IPS-20b (cell line): ENCODE results near the gene FAM151A.

Experiments used
- H3K27ac ChIP-seq: one replicate; pipeline ENCODE4 v1.5.1; 2013; ENCODE audit warnings: low read length
- H3K27me3 ChIP-seq: 2 replicates; pipeline ENCODE4 v1.6.1; 2013; ENCODE audit warnings: mild to moderate bottlenecking, low read length, inconsistent platforms; ENCODE audit not compliant: insufficient read depth
- H3K36me3 ChIP-seq: 2 replicates; pipeline ENCODE4 v1.6.1; 2013; ENCODE audit warnings: low read depth, mild to moderate bottlenecking, inconsistent platforms, low read length, moderate library complexity; ENCODE audit not compliant: insufficient read depth
- H3K4me1 ChIP-seq: 2 replicates; pipeline ENCODE4 v1.6.1; 2013; ENCODE audit warnings: mild to moderate bottlenecking, control low read depth, inconsistent platforms, low read length, moderate library complexity; ENCODE audit not compliant: insufficient read depth
- H3K4me3 ChIP-seq: 2 replicates; pipeline ENCODE4 v1.5.1; 2013; ENCODE audit warnings: mild to moderate bottlenecking, low read length, inconsistent platforms
- H3K9ac ChIP-seq: 2 replicates; pipeline ENCODE4 v1.6.1; 2013; ENCODE audit warnings: low read depth, mild to moderate bottlenecking, inconsistent platforms, low read length, moderate library complexity
- H3K9me3 ChIP-seq: 2 replicates; pipeline ENCODE4 v1.6.1; 2013; ENCODE audit warnings: mild to moderate bottlenecking, low read depth, low read length, inconsistent platforms; ENCODE audit not compliant: insufficient read depth

FAM151A gene

GRCh38 chr1:54623216-54624007, at the start of gene FAM151A:
TSS of gene FAM151A (minus strand) at chr1:54623525. CDS start at chr1:54623395, 130 bp downstream.
- Histone ChIP-seq H3K27ac (no peak within 1 kb of the TSS), H3K4me3 (no peak within 1 kb of the TSS), H3K9ac (no peak within 1 kb of the TSS), H3K36me3 (no peaks in the 10 kb centered on the region), H3K27me3 (no peaks in the 10 kb centered on the region), H3K4me1 (no peaks in the 10 kb centered on the region), H3K9me3 (no peaks in the 10 kb centered on the region)

GRCh38 chr1:54671985-54672608, 48.8 kb upstream of the FAM151A start:
- Histone ChIP-seq H3K27ac (no peak overlapping the region), H3K4me1 (no peaks in the 10 kb centered on the region), H3K4me3 (no peak overlapping the region), H3K9me3 (no peaks in the 10 kb centered on the region), H3K36me3 (no peaks in the 10 kb centered on the region), H3K27me3 (no peaks in the 10 kb centered on the region), H3K9ac (no peak overlapping the region)

DNA sequence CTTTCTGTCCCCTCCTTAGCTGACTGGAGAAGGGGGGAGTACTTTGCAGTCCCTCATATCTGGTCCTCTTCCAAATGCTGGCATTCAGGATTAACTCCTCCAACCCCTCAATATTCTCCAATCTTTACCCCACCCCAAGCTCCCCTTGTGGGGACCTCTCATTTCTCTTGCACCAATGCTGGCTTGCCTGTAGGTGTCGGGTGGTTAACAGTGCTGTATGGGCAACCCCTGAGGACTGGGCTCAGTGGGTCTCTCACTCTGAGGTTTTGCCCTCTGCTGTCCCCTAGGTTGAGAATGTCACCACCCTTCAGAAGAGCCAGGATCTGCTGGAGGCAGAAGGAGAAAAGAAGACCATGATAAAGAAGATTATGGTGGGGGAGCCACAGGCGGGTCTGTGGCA, 45.2 kb upstream of the FAM151A start:
- no peak overlapping the region for H3K4me3 ChIP-seq
- no peaks in the 10 kb centered on the region for H3K4me1 ChIP-seq
- H3K9ac ChIP-seq, result no peak overlapping the region
- H3K36me3 ChIP-seq, result no peaks in the 10 kb centered on the region
- no peaks in the 10 kb centered on the region for H3K9me3 ChIP-seq
- H3K27ac ChIP-seq, result no peak overlapping the region
- no peaks in the 10 kb centered on the region for H3K27me3 ChIP-seq

GRCh38 chr1:54667797-54668196, 44.5 kb upstream of the FAM151A start:
- Histone ChIP-seq H3K4me3 (no peak overlapping the region), H3K27me3 (no peaks in the 10 kb centered on the region), H3K4me1 (no peaks in the 10 kb centered on the region), H3K9ac (no peak overlapping the region), H3K27ac (no peak overlapping the region), H3K9me3 (no peaks in the 10 kb centered on the region), H3K36me3 (no peaks in the 10 kb centered on the region)

DNA sequence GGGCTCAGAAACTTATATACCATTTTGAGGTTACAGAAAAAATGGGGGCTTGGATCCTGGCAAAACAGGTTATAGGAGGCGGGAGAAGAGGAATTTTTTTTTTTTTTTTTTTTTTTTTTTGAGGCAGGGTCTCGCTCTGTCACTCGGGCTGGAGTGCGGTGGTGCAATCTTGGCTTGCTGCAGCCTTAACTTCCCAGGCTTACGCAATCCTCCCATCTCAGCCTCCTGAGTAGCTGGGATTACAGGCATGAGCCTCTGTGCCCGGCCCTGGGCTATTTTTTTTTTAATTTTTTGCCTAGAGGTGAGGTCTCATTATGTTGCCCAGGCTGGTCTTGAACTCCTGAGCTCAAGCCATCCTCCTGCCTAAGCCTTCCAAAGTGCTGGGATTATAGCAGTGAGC, 43.0 kb upstream of the FAM151A start:
- Histone ChIP-seq H3K9ac (no peak overlapping the region), H3K4me3 (no peak overlapping the region), H3K27me3 (no peaks in the 10 kb centered on the region), H3K36me3 (no peaks in the 10 kb centered on the region), H3K4me1 (no peaks in the 10 kb centered on the region), H3K9me3 (no peaks in the 10 kb centered on the region), H3K27ac (no peak overlapping the region)

DNA sequence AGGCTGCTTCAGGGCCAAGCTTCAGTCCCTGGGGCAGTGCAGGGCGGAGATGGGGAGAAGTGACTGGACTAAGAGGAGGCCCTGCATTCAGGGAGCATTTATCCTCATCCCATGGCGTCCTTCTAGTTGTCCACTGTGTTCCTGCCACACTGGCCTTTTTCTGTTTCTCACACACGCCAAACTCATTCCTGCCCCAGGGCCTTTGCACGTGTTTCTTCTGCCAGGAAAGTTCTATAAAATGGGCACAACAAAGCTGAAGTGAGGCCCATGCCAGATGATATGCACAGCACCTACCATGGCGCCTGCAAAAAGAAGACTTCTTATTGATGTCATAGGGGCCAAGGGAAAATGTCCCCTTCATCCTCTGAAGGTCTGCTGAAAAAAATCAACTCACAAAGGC, 42.5 kb upstream of the FAM151A start:
- Histone ChIP-seq H3K27ac (no peak overlapping the region), H3K9ac (no peak overlapping the region), H3K36me3 (no peaks in the 10 kb centered on the region), H3K4me1 (no peaks in the 10 kb centered on the region), H3K9me3 (no peaks in the 10 kb centered on the region), H3K4me3 (no peak overlapping the region), H3K27me3 (no peaks in the 10 kb centered on the region)

DNA sequence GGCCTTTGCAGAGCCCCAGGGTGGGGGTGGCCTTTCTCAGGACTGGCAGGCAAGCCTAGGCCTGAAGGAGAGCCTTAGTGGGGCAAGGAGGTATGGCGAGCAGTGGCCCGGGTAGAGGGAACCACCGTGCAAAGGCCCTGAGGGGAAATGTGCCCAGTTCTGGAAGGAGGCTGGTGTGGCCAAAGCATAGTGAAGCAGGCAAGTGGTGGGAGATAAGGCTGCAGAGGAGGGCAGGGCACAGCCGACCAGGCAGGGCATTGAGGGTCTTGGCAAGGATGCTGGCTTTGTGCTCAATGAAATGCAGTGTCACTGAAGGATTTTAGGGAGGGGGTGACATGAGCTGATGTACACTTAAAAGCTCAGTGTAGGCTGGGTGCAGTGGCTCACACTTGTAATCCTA, 41.0 kb upstream of the FAM151A start:
- no peak overlapping the region for H3K9ac ChIP-seq
- H3K27ac ChIP-seq, result no peak overlapping the region
- H3K4me3 ChIP-seq, result no peak overlapping the region
- no peaks in the 10 kb centered on the region for H3K36me3 ChIP-seq
- H3K9me3 ChIP-seq, result no peaks in the 10 kb centered on the region
- no peaks in the 10 kb centered on the region for H3K4me1 ChIP-seq
- H3K27me3 ChIP-seq, result no peaks in the 10 kb centered on the region

DNA sequence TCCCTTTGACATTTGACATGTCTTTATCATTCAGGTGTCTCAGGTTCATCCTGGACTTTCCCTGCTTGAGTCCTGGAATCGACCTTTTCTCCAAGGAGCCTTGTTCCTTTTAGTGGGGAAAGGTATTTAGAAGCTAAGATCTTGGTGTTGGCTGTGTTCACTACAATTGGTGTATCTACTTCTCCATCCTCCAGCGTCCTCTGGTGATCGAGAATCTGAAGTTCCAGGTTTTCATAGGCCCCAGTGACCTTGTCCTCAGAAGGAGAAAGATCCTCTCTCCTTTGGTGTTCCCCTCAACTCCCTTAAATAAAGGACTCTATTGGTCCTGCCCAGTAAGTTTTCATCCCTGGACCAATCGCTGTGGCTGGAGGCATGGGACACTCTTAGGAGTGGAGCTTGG, 40.4 kb upstream of the FAM151A start:
- H3K4me1 ChIP-seq, result no peaks in the 10 kb centered on the region
- no peaks in the 10 kb centered on the region for H3K27me3 ChIP-seq
- H3K4me3 ChIP-seq, result no peak overlapping the region

GRCh38 chr1:54658164-54658913, 35.0 kb upstream of the FAM151A start:
- H3K9me3 ChIP-seq, result peaks cover 10% of the 10 kb centered on the region
- no peak overlapping the region for H3K4me3 ChIP-seq
- no peaks in the 10 kb centered on the region for H3K36me3 ChIP-seq
- no peak overlapping the region for H3K9ac ChIP-seq
- H3K27me3 ChIP-seq, result no peaks in the 10 kb centered on the region
- H3K27ac ChIP-seq, result no peak overlapping the region
- no peaks in the 10 kb centered on the region for H3K4me1 ChIP-seq

More for the DNA sequence above, 40.4 kb upstream of the FAM151A start:
- no peaks in the 10 kb centered on the region for H3K36me3 ChIP-seq
- H3K9ac ChIP-seq, result no peak overlapping the region
- no peak overlapping the region for H3K27ac ChIP-seq
- peaks cover 1% of the 10 kb centered on the region; the same call in 1 of the 2 replicates for H3K9me3 ChIP-seq

DNA sequence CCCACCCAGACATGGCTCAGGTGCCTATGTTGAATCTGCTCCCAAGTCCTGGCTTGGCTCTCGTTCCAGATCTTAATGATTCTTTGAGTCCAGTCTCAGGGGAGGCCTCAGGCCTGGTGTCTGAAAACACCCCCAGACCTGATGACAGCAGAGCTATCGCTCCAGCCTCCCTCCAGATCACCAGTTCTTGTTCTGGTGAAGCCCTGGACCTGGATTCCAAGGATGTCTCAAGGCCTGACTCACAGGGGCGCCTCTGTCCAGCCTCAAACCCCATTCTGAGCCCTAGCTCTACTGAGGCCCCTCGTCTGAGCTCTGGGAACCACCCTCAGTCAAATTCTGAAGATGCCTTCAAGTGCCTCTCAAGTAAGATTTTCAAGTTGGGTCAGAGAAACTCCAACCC, 29.7 kb upstream of the FAM151A start:
- no peaks in the 10 kb centered on the region for H3K36me3 ChIP-seq
- H3K4me1 ChIP-seq, result no peaks in the 10 kb centered on the region
- H3K9me3 ChIP-seq, result peaks cover 1% of the 10 kb centered on the region
- H3K27ac ChIP-seq, result no peak overlapping the region
- H3K9ac ChIP-seq, result no peak overlapping the region
- H3K4me3 ChIP-seq, result no peak overlapping the region
- H3K27me3 ChIP-seq, result peaks cover 7% of the 10 kb centered on the region; the same call in 1 of the 2 replicates

DNA sequence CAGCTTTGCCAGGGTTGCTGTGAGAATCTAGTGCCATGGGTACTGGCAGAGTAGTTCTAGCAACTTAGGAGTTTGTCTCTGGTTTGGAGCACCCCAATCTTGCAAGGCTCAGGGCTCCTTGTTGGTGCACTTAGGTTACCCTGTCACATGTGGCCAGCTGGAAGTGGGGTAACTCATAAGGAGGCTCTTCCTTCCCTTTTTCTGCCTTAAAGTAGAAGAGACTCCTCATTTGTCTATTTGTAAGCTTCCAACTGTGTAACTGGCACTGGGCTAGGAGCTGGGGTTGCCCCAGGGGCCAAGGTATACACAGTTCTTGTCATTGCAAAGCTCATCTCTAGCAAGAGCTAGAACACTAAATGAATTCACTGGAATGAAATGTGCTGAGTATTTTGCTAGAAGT, 28.8 kb upstream of the FAM151A start:
- Histone ChIP-seq H3K27me3 (peaks cover 7% of the 10 kb centered on the region; the same call in 1 of the 2 replicates), H3K4me3 (no peak overlapping the region), H3K9ac (no peak overlapping the region), H3K27ac (no peak overlapping the region), H3K9me3 (no peaks in the 10 kb centered on the region), H3K4me1 (no peaks in the 10 kb centered on the region), H3K36me3 (no peaks in the 10 kb centered on the region)
